Measurements from ENCODE around the gene CACNA2D2. TPM values are rescaled to one million over a fixed set of nuclear protein-coding genes. Genes with fewer than 3 reads are reported as not detected.
A peak's percentile ranks its signal among the peaks of the same experiment; 100 is the strongest.

Gene CACNA2D2
- total RNA-seq, 1 experiment from 2014 or later: 27.7 TPM

- H4K91ac ChIP-seq (ENCODE audit: insufficient read length, low read depth, low read length): no peak overlapping the region
- no peak overlapping the region for H3K9ac ChIP-seq (ENCODE audit: extremely low read depth, insufficient read length, low read length)
- no peak overlapping the region for H3K27ac ChIP-seq (ENCODE audit: insufficient read length, low read depth, low read length)
- no peak overlapping the region for H4K8ac ChIP-seq (replicated peaks; ENCODE audit: insufficient read length, low read depth, low read length)
- H2BK20ac ChIP-seq (ENCODE audit: low read depth, low read length, poor library complexity, severe bottlenecking): no peak overlapping the region
- peaks cover 17% of the 10 kb centered on the region for H3K27me3 Mint-ChIP-seq (ENCODE audit: low read depth)
- H2BK12ac ChIP-seq (ENCODE audit: insufficient read length, low read depth, low read length): no peak overlapping the region
- H3K9me3 Mint-ChIP-seq: no peaks in the 10 kb centered on the region
- no peak overlapping the region for H3K56ac ChIP-seq (ENCODE audit: insufficient read length, low read depth, low read length)
- H2AFZ ChIP-seq (ENCODE audit: low read length): no peak overlapping the region
- H3K27me3 ChIP-seq (ENCODE audit: insufficient read depth, low read length): no peaks in the 10 kb centered on the region; the same call in 1 of the 2 replicates
- H3K4me1 ChIP-seq (ENCODE audit: insufficient read depth, low read length): peaks cover 22% of the 10 kb centered on the region
- H2AK5ac ChIP-seq (ENCODE audit: insufficient read length, low read length): no peak overlapping the region
- H3K18ac ChIP-seq (ENCODE audit: insufficient read length, low read depth, low read length): no peak overlapping the region
- no peak overlapping the region for H4K5ac ChIP-seq (ENCODE audit: insufficient read length, low read depth, low read length)
- no peaks in the 10 kb centered on the region for H3K79me1 ChIP-seq (ENCODE audit: insufficient read depth, low read depth, low read length, poor library complexity, severe bottlenecking)
- no peaks in the 10 kb centered on the region for H3K9me3 ChIP-seq (ENCODE audit: control insufficient read depth, low read depth, low read length)
- peaks cover 3% of the 10 kb centered on the region for H3K23me2 ChIP-seq (ENCODE audit: insufficient read length, low read depth, low read length, poor library complexity, severe bottlenecking)
- no peak overlapping the region for H3T11ph ChIP-seq (ENCODE audit: low read length)
- peak overlapping the region; percentile 52 for H3K4me2 ChIP-seq (ENCODE audit: insufficient read depth, insufficient read length, low read length)
- H3K4me1 Mint-ChIP-seq: peaks cover 55 to 58% of the 10 kb centered on the region in 2 experiments
- H3K79me2 ChIP-seq (ENCODE audit: insufficient read depth, low read length): no peaks in the 10 kb centered on the region
- no peak overlapping the region for H2BK15ac ChIP-seq (ENCODE audit: low read depth, low read length)
- peak overlapping the region; percentile 29 to 57; a peak in 4 of 5 replicates for H3K4me3 Mint-ChIP-seq
- no peak overlapping the region for H3K4ac ChIP-seq (ENCODE audit: low read depth, low read length)
- no peak overlapping the region for H3K14ac ChIP-seq (ENCODE audit: insufficient read depth, low read length)
- no peak overlapping the region for H3K23ac ChIP-seq (ENCODE audit: insufficient read length, low read depth, low read length)
- no peaks in the 10 kb centered on the region for H4K20me1 ChIP-seq (ENCODE audit: control insufficient read depth, insufficient read depth, insufficient read length)
- no peak overlapping the region for H2BK5ac ChIP-seq (ENCODE audit: insufficient read length, low read length)
- no peak for TF ChIP-seq CTCF (conservative IDR thresholded peaks at IDR 0.05)
- H2BK120ac ChIP-seq (ENCODE audit: low read depth, low read length, poor library complexity, severe bottlenecking): no peak overlapping the region
- WGBS (ENCODE audit: extremely low coverage, insufficient read length, low lambda C conversion rate): no CpG with 5 or more reads among the region's 16 CpGs
- no peak for DNase-seq
- peaks cover 0 to 2% (median 0%) of the 10 kb centered on the region in 3 experiments; a peak in 2 of 7 replicates for H3K36me3 Mint-ChIP-seq (ENCODE audit: insufficient read depth in 1 of 3, low read depth in 3 of 3)
- no peak overlapping the region for H3K27ac Mint-ChIP-seq
These were observed 7.6 kb downstream of the CACNA2D2 start for GRCh38 chr3:50495609-50496423.
